GM06990 (cell line): ENCODE measurements around the gene FOXD2.

Source experiments
- DNase-seq: peaks from one replicate; pipeline ENCODE4 v3.0.0-alpha.2; 2011; ENCODE audit not compliant: insufficient read length; ENCODE audit errors: extremely low read depth
- H3K27me3 ChIP-seq: replicated peaks from 2 replicates; pipeline ENCODE4 v1.6.0; 2011; ENCODE audit warnings: low read length; ENCODE audit not compliant: control insufficient read depth, insufficient read depth
- H3K36me3 ChIP-seq: 2 replicates; pipeline ENCODE4 v1.5.1; 2011; ENCODE audit warnings: low read length; ENCODE audit not compliant: control insufficient read depth, insufficient read depth
- H3K4me3 ChIP-seq: replicated peaks from 2 replicates; pipeline ENCODE4 v1.5.1; 2011; ENCODE audit warnings: low read depth, mild to moderate bottlenecking, control low read depth, low read length
- TF ChIP-seq, protein P1 (sequence below): IDR thresholded peaks from 2 replicates; pipeline ENCODE4 v1.5.1; 2011; ENCODE audit warnings: low read length, control low read depth, mild to moderate bottlenecking, inconsistent platforms; ENCODE audit not compliant: insufficient read depth, poor library complexity, severe bottlenecking

FOXD2 gene

DNA sequence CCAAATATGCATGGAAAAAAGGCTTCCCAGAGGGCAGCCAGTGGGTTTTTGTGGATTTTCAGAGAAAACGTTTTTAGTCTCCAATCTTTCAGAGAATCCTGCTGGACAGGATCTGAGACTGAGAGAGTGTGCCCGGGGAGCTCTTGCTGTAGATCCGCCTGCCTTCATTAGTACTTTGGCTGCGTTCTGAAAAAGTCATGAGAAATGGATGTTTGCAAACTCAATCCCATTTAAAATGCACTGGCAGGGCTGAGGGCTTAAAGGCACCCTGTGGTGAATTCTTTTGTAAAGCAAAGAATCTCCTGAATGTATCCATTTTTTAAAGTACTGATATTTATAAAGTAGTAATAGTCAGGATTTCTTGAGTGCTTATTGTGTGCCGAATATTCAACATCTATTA, 22.2 kb downstream of the FOXD2 start:
- Histone ChIP-seq H3K4me3 (no peak overlapping the region), H3K36me3 (no peaks in the 10 kb centered on the region), H3K27me3 (peaks cover 2% of the 10 kb centered on the region; the same call in 1 of the 2 replicates)
- no peak for DNase-seq
- TF ChIP-seq, protein P1, sequence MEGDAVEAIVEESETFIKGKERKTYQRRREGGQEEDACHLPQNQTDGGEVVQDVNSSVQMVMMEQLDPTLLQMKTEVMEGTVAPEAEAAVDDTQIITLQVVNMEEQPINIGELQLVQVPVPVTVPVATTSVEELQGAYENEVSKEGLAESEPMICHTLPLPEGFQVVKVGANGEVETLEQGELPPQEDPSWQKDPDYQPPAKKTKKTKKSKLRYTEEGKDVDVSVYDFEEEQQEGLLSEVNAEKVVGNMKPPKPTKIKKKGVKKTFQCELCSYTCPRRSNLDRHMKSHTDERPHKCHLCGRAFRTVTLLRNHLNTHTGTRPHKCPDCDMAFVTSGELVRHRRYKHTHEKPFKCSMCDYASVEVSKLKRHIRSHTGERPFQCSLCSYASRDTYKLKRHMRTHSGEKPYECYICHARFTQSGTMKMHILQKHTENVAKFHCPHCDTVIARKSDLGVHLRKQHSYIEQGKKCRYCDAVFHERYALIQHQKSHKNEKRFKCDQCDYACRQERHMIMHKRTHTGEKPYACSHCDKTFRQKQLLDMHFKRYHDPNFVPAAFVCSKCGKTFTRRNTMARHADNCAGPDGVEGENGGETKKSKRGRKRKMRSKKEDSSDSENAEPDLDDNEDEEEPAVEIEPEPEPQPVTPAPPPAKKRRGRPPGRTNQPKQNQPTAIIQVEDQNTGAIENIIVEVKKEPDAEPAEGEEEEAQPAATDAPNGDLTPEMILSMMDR: no peak

- TF ChIP-seq, protein P1: no peak
- no peak for DNase-seq
- peaks cover 2% of the 10 kb centered on the region; the same call in 1 of the 2 replicates for H3K27me3 ChIP-seq
Observed at GRCh38 chr1:47460456-47460855, 22.6 kb downstream of the FOXD2 start.

GRCh38 chr1:47465605-47466004, 27.8 kb downstream of the FOXD2 start:
- Histone ChIP-seq H3K27me3 (no peaks in the 10 kb centered on the region), H3K4me3 (no peak overlapping the region), H3K36me3 (no peaks in the 10 kb centered on the region)
- DNase-seq: no peak
- TF ChIP-seq, protein P1: no peak

More at GRCh38 chr1:47460456-47460855, 22.6 kb downstream of the FOXD2 start:
- no peaks in the 10 kb centered on the region for H3K36me3 ChIP-seq
- no peak overlapping the region for H3K4me3 ChIP-seq

GRCh38 chr1:47468709-47469389, 31.0 kb downstream of the FOXD2 start:
- DNase-seq: no peak
- Histone ChIP-seq H3K4me3 (no peak overlapping the region), H3K27me3 (no peaks in the 10 kb centered on the region), H3K36me3 (no peaks in the 10 kb centered on the region)
- TF ChIP-seq, protein P1: no peak

- TF ChIP-seq, protein P1: no peak
- no peaks in the 10 kb centered on the region for H3K27me3 ChIP-seq
- no peak overlapping the region for H3K4me3 ChIP-seq
- no peaks in the 10 kb centered on the region for H3K36me3 ChIP-seq
- DNase-seq: no peak
Observed at GRCh38 chr1:47469390-47469759, 31.5 kb downstream of the FOXD2 start.

DNA sequence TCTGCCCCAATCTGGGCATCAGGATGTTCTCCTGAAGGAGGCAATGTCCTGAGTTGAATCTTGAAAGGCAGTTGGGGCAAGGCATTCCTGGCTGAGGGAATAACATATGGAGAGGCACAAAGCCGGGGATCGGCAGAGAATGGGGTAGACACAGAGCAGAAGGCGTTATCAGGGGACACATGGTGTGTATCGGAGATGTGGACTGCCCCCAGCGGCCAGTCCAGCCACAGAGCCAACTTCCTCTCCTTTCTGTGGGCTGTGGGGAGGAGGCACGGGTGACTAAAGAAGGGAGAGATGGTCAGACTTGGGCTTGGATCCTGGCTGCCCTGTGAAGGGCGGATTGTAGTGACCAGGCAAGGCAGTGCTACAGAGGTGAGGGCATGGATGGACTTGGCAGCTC, 32.1 kb downstream of the FOXD2 start:
- TF ChIP-seq, protein P1: no peak
- no peak for DNase-seq
- no peaks in the 10 kb centered on the region for H3K27me3 ChIP-seq
- no peaks in the 10 kb centered on the region for H3K36me3 ChIP-seq
- H3K4me3 ChIP-seq: no peak overlapping the region
